Sigmoid colon (tissue), 4 donors: ENCODE results near the gene OGG1.

Experiments
- CTCF ChIP-seq, 4 experiments: fragments of 450-650 bp in 3 of 4; fragments of 200-600 bp in 1 of 4; IDR thresholded peaks; one replicate each; pipeline ENCODE4 v1.5.1; 2016 to 2019; ENCODE audit warnings: antibody characterized with exemption in 4 of 4, mild to moderate bottlenecking in 3 of 4, moderate library complexity in 2 of 4
- EP300 ChIP-seq, 4 donors: sonication (generic); formaldehyde crosslinking; IDR thresholded peaks; one replicate each; pipeline ENCODE4 v1.6.1; 2017; ENCODE audit warnings: antibody characterized with exemption in 4 of 4
- POLR2A ChIP-seq, 2 donors: fragments of 450-650 bp; IDR thresholded peaks; one replicate each; pipeline ENCODE4 v1.6.1; 2016; ENCODE audit warnings: antibody characterized with exemption in 2 of 2, mild to moderate bottlenecking in 2 of 2, moderate library complexity in 2 of 2
- POLR2AphosphoS5 ChIP-seq, 4 donors: sonication (generic); formaldehyde crosslinking; IDR thresholded peaks; one replicate each; pipeline ENCODE4 v1.6.1; 2017; ENCODE audit warnings: antibody characterized with exemption in 4 of 4

- TF ChIP-seq CTCF (IDR thresholded peaks at IDR 0.05) = no peak
- TF ChIP-seq POLR2A (IDR thresholded peaks at IDR 0.05) = no peak
- TF ChIP-seq POLR2AphosphoS5 (IDR thresholded peaks at IDR 0.05) = peak in 3 of 4 donors; percentile 19 to 36 (median 26)
- no peak for TF ChIP-seq EP300 (IDR thresholded peaks at IDR 0.05)
Measured at GRCh38 chr3:9770276-9770812, 20.6 kb downstream of the OGG1 start.
